ENCODE results near the gene KCTD19.

The KCTD19 gene

DNA sequence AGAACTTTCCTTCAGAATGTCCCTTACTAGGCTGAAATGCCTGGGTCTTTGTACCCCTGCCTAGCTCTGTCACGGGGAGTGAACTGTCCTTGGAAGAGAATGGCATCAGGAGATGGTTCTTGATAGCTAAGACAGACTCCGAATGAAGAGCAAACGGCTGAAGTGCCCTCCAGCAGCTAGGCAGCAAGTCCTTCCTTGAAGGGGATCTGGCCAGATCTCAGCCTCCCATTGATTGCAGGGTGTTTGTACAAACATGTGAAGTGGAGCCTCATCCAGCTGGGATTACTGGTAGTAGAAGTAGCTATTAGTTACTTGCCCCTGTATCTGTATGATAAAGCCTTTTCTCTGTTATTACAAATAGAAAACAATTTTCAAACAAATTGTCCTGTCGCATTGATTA lies 31.0 kb upstream of the KCTD19 start:
- TF ChIP-seq, protein P1, sequence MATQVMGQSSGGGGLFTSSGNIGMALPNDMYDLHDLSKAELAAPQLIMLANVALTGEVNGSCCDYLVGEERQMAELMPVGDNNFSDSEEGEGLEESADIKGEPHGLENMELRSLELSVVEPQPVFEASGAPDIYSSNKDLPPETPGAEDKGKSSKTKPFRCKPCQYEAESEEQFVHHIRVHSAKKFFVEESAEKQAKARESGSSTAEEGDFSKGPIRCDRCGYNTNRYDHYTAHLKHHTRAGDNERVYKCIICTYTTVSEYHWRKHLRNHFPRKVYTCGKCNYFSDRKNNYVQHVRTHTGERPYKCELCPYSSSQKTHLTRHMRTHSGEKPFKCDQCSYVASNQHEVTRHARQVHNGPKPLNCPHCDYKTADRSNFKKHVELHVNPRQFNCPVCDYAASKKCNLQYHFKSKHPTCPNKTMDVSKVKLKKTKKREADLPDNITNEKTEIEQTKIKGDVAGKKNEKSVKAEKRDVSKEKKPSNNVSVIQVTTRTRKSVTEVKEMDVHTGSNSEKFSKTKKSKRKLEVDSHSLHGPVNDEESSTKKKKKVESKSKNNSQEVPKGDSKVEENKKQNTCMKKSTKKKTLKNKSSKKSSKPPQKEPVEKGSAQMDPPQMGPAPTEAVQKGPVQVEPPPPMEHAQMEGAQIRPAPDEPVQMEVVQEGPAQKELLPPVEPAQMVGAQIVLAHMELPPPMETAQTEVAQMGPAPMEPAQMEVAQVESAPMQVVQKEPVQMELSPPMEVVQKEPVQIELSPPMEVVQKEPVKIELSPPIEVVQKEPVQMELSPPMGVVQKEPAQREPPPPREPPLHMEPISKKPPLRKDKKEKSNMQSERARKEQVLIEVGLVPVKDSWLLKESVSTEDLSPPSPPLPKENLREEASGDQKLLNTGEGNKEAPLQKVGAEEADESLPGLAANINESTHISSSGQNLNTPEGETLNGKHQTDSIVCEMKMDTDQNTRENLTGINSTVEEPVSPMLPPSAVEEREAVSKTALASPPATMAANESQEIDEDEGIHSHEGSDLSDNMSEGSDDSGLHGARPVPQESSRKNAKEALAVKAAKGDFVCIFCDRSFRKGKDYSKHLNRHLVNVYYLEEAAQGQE (IDR thresholded peaks at IDR 0.05; ENCODE audit: low read depth), result no peak
- TF ChIP-seq CEBPB (IDR thresholded peaks at IDR 0.05) (no peak), RAD21 (IDR thresholded peaks at IDR 0.05; ENCODE audit: low read depth) (no peak), EGR1 (IDR thresholded peaks at IDR 0.05) (no peak), ZBTB7A (IDR thresholded peaks at IDR 0.05; ENCODE audit: low read depth) (no peak), TAF1 (IDR thresholded peaks at IDR 0.05; ENCODE audit: low read depth) (no peak), TCF12 (IDR thresholded peaks at IDR 0.05; ENCODE audit: low read depth) (no peak), CREB1 (IDR thresholded peaks at IDR 0.05; ENCODE audit: low read depth) (no peak), YY1 (IDR thresholded peaks at IDR 0.05; ENCODE audit: low read depth) (no peak), NFIC (IDR thresholded peaks at IDR 0.05) (no peak), FOXM1 (IDR thresholded peaks at IDR 0.05; ENCODE audit: borderline replicate concordance, low read depth) (no peak), TEAD4 (IDR thresholded peaks at IDR 0.05) (no peak)
- TF ChIP-seq, protein P2, sequence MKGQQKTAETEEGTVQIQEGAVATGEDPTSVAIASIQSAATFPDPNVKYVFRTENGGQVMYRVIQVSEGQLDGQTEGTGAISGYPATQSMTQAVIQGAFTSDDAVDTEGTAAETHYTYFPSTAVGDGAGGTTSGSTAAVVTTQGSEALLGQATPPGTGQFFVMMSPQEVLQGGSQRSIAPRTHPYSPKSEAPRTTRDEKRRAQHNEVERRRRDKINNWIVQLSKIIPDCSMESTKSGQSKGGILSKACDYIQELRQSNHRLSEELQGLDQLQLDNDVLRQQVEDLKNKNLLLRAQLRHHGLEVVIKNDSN (IDR thresholded peaks at IDR 0.05), result no peak
- TF ChIP-seq, protein P3, sequence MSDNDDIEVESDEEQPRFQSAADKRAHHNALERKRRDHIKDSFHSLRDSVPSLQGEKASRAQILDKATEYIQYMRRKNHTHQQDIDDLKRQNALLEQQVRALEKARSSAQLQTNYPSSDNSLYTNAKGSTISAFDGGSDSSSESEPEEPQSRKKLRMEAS (IDR thresholded peaks at IDR 0.05), result no peak

DNA sequence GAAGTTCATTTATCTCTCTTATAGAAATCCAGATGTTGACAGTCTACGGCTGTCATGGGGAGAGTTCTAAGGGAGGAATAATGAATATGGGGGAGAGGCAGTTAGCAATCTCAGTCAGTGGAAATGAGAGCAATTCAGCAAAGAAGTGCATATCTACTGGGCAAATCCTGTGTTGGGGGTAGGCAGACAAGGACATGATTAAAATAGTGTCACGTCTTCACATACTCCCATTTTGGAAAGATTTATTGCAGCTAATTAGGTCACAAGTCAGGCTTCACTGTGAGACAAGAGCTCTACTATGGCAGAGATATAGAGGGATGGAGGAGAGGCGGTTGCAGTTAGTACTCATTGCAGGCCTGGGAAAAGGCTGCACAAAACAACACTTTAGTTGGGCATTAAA lies 29.9 kb upstream of the KCTD19 start:
- TF ChIP-seq EGR1 (IDR thresholded peaks at IDR 0.05) (no peak), FOXM1 (IDR thresholded peaks at IDR 0.05; ENCODE audit: borderline replicate concordance, low read depth) (no peak), NFIC (IDR thresholded peaks at IDR 0.05) (no peak), CEBPB (IDR thresholded peaks at IDR 0.05) (no peak), YY1 (IDR thresholded peaks at IDR 0.05; ENCODE audit: low read depth) (no peak), TEAD4 (IDR thresholded peaks at IDR 0.05) (no peak)
- TF ChIP-seq, protein P2 (IDR thresholded peaks at IDR 0.05), result no peak
- TF ChIP-seq, protein P3 (IDR thresholded peaks at IDR 0.05), result no peak

DNA sequence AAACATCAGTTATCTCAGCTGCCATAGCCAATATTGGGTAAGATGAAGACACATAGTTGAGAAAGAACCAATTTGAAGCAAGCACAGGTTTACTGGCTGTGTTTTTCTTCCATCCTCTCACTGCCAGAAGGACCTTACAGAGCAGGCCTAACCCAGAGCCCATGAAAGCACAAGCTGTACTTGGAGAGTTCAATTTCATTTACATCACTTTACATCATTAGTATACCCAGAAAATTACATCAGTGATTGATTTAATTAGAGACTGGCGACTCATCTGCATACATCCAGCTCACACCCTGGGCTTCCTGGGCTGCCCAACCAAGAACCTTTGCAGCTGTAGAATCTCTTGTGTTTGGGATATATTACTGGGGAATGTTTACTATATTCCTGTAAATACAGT lies 23.8 kb upstream of the KCTD19 start:
- TF ChIP-seq NFIC (IDR thresholded peaks at IDR 0.05), result no peak
- TF ChIP-seq CEBPB (IDR thresholded peaks at IDR 0.05), result no peak
- TF ChIP-seq ZBTB7A (IDR thresholded peaks at IDR 0.05; ENCODE audit: low read depth), result no peak
- no peak for TF ChIP-seq CREB1 (IDR thresholded peaks at IDR 0.05; ENCODE audit: low read depth)
- TF ChIP-seq FOXM1 (IDR thresholded peaks at IDR 0.05; ENCODE audit: borderline replicate concordance, low read depth), result no peak
- TF ChIP-seq RAD21 (IDR thresholded peaks at IDR 0.05; ENCODE audit: low read depth), result no peak
- TF ChIP-seq, protein P1 (IDR thresholded peaks at IDR 0.05; ENCODE audit: low read depth), result no peak
- no peak for TF ChIP-seq TCF12 (IDR thresholded peaks at IDR 0.05; ENCODE audit: low read depth)
- TF ChIP-seq EP300 (IDR thresholded peaks at IDR 0.05; ENCODE audit: borderline replicate concordance), result no peak
- TF ChIP-seq, protein P2 (IDR thresholded peaks at IDR 0.05), result no peak
- TF ChIP-seq, protein P3 (IDR thresholded peaks at IDR 0.05), result no peak
- no peak for TF ChIP-seq EGR1 (IDR thresholded peaks at IDR 0.05)
- no peak for TF ChIP-seq TAF1 (IDR thresholded peaks at IDR 0.05; ENCODE audit: low read depth)
- TF ChIP-seq YY1 (IDR thresholded peaks at IDR 0.05; ENCODE audit: low read depth), result no peak
- no peak for TF ChIP-seq TEAD4 (IDR thresholded peaks at IDR 0.05)

DNA sequence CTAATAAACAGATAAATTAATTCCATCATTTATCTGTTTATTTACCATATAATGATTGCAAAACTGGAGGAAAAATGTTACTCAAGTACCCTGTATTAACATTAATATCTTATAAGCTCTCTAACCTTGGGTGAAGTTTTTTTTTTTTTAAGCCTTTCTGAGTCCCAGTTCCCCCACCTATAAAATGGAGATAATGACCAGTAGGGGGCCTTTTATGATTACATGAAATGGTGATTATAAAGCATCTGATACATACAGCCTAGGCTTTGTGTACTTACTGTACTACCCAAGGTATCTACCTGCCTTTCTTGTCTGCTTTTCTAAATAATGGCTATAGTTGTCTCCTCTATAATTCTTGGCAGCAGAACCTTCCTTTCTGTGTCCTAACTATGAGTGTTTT lies 22.6 kb upstream of the KCTD19 start:
- TF ChIP-seq RAD21 (IDR thresholded peaks at IDR 0.05; ENCODE audit: low read depth), result peak; percentile 33
- TF ChIP-seq, protein P1 (IDR thresholded peaks at IDR 0.05; ENCODE audit: low read depth), result no peak

Measured in Ishikawa (cell line).